ENCODE results near the gene C1QTNF4.
"Not testable (repeated sequence)": the region's sequence is repeated elsewhere in the genome, so short reads cannot be mapped to it uniquely, and the experiment has no call there.

The C1QTNF4 gene

DNA sequence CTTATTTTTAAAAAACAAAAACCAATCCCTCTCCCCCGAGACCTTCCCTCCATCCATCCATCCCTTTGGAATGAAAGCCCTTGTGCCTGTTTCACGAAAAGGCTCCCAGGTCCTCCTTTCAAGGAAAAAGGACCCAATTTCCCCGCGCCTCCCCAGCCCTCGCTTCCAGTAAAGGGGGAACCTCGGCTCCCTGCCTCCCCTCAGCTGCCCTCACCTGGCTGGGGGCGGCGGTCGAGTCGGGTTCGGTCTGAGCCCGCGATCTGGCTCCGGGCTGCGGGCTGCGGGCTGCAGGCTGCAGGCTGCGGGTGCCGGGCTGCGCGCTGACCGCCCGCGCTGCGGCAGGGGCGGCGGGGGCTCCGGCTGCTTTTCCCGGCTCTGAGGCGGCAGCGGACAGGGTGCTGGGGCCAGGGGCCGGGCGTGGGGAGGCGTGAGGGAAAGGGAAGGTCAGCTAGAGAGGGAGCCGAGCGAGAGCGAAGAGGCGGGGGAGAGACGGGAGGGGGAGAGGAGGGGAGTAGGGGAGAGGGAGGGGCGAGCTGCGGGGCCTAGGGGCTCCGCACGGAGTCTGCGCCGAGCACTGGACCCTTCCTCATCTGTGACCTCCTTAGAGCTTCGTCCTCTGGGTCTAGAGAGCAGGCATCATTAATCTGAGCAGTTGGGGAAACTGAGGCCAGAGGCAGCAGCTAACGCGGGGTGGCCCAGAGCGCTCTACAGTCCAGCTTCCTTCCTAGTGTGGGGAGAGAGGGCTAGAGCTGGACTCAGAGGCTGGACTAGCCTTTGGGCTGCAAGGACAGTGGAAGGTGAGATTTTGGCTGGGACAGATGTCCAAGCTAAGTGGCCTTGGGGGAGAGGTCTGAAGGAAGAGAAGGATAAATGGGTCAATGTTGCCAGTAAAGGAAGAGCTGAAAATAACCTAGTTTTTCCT lies at the start of gene C1QTNF4:
Gene C1QTNF4 (minus strand): TSS at position 478 of the 922 bp plus-strand sequence. CDS start 3,601 bp downstream, outside the sequence.
- no peak for DNase-seq

DNA sequence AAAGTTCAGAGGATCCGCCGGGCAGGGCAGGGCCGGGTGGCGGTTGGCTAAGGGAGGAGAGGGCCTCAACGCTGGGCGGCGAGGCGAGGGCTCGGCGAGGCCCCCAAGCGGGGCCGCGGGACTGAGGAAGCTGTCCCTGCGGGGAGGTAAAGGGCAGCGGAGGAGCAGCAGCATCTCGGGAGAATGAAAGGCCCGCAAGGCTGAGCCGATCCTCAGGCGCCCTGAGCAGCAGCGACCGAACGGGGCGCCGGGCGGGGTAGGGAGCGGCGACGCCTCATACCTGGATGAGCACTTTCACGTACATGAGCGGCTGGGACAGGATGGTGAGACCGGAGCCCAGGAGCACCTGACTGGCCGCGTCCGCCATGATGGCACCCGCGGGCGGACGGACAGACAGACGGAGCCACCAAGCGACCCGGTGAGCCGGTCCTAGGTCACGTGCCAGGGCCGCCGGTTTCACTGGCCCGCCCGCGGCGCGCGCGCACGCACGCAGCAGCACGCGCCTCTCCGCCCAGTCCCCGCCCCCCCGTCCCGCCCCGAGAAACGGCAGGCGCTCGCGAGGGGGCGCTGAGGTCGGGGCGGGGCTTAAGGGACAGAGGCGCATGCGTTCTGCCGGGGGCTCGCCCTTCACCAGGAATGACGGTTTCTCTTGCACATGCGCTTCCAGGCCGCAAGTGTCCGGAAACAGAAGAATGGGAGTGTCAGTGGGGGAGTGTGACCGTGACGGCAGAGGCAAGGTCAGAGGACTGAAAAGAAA lies 48.1 kb upstream of the C1QTNF4 start, which contains the start of gene MTCH2:
Gene MTCH2 (minus strand): TSS at position 461 of the 757 bp plus-strand sequence. CDS start 94 bp downstream, at position 367.
- peak; percentile 94 to 95 for DNase-seq

DNA sequence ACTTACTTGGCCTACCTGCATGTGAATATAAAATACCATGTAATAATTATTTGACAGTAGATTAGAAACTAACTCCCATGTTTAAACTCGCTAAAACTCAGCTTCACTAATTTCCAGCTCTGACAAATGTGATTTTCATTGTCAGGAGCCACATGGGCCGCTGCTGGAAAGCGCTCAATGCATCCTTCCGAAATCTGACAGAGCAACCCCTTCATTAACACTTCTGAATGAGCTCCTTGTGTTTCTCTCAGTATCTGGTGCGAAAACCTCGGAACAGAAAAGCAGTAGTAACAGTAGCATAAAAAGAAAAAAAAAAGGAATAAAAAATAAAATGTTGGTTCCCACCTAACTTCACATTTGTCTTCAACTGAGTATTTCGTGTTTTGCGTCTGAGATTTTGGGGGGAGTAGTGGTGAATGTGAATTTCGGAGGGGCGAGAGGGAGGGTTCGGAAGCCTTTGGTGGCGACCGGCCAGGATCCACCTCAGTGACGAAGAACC lies 47.4 kb upstream of the C1QTNF4 start:
- no peak for DNase-seq

DNA sequence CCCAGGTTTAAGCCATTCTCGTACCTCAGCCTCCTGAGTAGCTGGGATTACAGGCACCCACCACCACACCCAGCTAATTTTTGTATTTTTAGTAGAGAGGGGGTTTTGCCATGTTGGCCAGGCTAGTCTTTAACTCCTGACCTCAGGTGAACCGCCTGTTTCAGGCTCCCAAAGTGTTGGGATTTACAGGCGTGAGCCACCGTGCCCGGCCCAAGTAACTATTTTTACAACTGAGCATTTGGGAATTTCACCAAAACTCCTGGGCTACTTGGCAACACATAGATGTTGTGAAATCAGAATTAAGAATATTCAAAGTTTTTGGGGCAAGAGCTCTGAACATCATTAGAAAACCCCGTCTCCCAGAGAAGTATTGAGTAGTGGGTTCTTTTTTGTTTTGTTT lies 46.3 kb upstream of the C1QTNF4 start:
- DNase-seq: not testable (repeated sequence)

DNA sequence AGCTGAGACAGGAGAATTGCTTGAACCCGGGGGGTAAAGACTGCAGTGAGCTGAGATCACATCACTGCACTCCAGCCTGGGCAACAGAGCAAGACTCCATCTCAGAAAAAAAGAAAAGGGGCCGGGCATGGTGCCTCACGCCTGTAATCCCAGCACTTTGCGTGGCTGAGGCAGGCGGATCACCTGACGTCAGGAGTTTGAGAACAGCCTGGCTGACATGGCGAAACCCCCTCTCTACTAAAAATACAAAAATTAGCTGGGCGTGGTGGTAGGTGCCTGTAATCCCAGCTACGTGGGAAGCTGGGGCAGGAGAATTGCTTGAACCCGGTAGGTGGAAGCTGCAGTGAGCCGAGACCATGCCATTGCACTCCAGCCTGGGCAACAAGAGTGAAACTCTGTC lies 42.1 kb upstream of the C1QTNF4 start:
- DNase-seq: not testable (repeated sequence)

DNA sequence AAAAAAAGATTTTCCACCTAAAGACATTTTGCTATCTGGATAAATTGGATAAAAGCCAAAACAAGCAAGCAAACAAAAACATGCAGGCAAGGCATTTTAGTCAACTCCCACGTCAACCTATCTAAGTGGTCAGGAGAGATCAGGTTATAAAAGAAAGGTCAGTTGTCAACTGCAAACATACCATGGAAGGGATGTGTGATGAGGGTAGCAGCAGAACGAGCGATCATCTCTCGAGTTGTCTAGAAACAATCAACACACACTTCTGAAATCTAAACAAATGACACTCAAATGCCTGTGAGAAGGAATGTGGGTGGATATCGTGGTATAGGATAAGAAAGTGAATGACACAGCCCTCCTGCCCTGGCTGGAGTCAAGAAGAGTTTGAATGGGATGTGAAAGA lies 37.3 kb upstream of the C1QTNF4 start:
- no peak for DNase-seq

DNA sequence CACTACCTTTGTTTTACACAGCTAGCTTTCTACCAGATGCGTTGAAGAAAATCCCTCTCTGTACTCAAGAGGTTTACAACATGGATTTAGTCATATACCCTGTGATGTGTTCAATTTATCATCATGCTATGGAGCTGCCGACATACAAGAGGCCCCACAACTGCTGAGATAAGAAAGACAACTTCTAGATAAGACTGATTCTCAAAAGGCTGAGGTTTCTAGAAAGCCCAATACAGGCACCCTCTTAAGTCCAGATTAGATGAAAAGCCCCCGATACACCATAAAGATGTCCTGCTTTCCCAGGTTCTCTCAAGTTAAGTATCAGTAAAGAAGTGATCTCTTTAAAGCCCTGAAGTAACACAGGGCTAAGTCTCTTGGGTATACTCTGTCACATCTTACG lies 33.8 kb upstream of the C1QTNF4 start:
- DNase-seq: no peak

DNA sequence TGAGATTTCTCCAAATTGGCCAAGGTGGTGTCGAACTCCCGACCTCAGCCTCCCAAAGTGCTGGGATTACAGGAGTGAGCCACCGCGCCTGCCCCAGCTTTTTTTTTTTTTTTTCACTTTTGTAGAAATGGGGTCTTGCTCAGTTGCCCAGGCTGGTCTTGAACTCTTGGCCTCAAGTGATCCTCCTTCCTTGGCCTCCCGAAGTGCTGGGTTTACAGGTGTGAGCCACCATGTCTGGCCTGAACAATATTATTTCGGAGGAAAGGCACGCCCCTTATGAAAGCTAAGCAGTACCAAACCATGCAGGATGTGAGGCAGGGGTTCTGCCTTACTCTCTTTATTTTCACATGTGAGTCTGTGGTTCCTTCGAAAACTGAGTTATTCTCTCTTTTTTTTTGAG lies 32.0 kb upstream of the C1QTNF4 start:
- DNase-seq: no peak

DNA sequence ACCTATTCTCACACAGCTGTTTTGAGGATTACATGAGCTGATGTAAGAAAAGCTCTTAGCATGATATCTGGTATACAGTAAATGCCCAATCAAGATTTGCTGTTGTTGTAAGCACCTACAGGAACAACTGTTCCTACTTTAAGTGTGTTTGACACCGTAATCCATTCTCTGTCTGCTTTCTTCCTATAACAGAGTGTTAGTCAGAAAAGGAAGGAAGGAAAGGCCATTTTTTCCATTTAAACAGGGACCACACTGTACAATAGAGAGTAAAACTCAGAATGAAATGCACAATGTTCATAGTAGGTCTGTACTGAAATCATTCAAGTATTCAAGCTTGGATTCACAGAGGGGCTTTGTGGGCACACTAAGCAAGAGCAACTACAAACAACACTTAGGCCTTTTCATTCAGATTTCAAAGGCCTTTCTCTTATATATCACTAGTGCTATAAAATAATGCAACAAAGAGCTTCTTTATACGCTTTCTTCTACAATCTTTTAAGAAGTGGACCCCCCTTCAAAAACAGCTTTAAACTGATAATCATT lies 26.7 kb upstream of the C1QTNF4 start:
- no peak for DNase-seq

DNA sequence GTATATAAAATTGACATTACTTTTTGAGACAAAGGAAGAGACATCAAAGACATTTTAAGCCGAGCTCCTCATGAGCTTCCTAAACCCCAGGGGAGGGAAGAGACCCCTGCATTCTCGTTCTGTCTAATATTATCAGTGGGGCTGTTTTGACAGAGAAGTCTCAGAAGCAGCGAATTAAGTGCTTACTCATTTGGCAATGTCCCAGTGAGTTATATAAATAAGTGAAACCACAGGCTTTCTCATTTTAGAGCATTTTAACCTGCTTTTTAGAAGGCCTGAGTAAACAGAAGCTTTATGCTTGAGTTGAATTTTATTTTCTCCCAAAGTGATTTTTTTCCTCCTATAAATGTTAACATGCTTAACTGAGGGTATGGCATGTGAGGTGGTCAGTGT lies 23.2 kb upstream of the C1QTNF4 start:
- DNase-seq: peak in 1 of 2 experiments; percentile 7

DNA sequence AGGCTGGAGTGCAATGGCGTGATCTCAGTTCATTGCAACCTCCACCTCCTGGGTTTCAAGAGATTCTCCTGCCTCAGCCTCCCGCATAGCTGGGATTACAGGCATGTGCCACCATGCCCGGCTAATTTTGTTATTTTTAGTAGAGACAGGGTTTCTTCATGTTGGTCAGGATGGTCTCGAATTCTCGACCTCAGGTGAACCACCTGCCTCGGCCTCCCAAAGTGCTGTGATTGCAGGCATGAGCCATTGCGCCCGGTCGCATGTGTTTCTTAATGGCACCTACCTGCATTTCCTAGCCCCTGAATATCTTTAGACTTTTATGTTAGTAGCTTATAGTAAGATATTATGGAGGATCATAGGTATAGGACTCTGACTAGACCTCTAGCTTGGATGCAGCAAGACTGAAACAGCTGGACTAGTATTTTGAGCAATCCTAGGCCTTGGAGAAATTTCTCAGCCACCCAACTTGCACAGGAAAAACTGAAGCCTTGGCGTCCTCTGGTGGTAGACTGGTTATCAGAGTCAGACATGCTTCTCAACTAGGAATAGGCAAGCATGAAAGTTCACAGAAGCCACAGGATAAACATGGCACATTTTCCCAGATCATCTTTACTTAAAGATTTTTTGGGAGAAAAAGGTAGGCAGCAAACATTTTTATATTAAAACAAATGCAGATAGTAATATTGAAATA lies 22.7 kb upstream of the C1QTNF4 start:
- DNase-seq: peak; percentile 44 to 63

DNA sequence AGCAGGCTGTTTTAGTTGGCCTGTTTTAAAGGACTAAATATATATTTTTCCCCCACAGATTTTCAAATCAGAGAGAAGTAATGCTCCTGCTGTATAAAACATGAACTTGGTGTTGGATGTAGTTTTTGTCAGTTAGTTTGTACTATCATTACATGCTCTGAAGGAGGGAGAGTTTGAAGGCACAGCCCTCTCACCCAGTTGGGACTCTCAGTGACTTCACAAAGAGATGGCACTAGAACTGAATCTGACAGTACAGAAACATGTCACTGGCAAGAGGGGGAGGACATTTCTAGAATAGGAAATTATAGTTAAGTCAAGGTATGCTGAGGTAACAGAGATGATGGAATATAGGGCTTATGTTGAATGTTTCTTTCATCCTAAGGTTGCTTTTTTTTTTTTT lies 21.0 kb upstream of the C1QTNF4 start:
- no peak for DNase-seq

DNA sequence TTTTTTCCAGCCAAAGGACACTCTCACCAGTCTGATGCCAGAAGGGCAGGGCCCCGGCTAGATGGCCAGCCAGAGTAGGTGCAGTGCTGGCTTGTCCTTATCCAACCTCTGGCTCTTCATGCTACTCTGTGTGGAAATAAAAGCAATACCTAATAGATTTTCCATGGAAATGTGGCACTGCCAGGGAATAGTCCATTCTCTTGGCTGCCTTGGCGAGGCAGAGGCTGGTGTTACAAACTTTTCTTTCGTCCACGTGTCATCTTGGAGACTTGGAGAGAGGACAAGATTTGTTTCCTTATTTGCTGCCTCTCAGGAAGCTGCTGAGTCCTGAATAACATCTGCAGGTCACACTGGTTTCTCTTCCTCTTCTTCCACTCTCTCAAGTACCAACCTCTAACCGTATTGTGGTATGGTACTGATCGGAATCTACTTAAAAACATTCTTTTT lies 17.2 kb upstream of the C1QTNF4 start:
- DNase-seq: no peak

DNA sequence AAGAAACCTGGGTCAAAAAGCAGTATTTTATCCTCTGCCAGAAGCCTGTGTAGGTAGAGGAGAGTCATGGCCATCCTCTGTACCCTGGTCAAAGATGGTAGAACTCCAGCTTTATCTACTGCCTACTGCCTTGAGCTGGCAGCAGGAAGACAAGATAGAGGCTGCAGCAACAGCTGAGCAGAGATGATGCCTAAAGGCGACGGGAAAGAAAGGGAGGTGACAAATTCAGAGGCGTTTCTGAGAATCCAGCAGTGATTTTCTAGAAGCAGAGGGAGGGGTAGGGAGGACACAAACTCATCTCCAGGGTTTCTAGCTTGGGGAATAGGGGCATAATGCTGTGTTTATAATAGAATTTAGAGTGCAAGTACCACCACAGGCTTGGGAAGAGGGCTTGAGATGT lies 15.5 kb upstream of the C1QTNF4 start:
- DNase-seq: no peak

DNA sequence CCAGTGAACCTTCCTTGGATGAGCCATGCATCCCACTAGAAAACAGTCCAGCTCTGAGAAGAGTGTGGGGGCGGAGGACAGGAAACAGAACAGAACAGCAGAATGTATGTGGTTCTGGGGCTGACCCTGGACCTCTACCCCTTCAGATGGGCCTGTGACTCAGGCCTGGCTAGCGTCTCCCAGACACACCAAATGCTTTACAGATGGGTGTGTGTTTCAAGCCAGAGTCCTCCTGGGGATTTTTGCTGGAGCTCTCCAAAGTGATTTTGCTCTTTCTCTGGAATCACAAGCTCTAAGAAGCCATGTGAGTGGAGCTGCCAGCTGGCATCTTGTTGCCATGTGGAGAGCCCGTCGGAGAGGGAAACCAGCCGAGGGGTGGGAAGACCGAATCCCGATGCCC lies 13.2 kb upstream of the C1QTNF4 start:
- DNase-seq: no peak

DNA sequence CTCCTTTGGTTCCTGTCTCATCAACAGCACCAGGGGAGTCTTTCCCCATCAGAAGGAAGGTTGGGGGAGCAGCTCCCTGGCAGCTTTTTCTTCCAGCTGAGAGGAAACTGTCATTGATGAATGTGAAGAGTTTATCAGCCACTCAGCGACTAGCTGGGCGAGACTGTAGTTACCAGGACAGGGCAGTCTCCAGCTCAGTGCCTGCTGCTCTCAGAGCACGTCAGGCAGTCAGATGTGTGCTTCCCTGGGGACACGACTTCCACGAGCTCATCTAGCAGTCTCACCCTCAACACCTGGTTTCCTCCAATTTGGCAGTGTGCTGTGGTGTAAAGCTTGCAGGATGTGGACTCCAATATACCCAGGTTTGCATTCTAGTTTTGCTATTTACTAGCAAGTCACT lies 12.5 kb upstream of the C1QTNF4 start:
- no peak for DNase-seq

DNA sequence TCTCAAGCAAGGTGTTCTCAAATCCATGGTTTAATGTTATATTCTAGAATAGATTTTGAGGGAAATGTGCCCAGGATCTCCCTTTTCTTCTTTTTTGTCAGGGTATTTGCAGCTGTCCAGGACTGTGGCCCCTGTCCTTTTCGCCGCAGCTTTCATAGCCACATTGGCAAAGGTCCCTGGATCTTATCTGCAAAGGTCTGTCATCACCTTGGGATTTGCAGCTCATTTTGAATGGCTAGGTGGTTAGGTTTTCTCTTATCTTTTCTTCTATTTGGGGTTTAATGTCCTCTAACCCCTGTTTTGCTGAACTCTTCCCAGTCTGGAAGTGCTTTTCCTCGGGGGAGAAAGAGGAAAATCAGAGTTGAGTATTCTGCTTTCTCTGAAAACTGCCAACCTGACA lies 11.7 kb upstream of the C1QTNF4 start:
- no peak for DNase-seq

DNA sequence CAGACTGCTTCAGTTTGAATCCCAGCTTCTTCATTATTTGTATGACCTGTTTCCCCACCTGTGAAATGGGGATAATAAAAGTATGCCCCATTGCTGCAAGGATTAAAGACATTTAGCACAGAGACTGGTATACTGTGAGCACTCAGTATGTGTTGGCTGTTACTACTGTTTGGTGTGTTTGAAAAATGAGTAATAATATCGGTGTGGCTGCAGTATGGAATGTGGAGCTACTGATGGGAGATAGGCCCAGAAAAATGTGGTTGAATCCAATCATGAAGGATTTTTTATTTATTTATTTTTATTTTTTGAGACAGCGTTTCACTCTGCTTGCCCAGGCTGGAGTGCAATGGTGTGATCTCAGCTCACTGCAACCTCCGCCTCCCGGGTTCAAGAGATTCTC lies 9.1 kb upstream of the C1QTNF4 start:
- DNase-seq: no peak

DNA sequence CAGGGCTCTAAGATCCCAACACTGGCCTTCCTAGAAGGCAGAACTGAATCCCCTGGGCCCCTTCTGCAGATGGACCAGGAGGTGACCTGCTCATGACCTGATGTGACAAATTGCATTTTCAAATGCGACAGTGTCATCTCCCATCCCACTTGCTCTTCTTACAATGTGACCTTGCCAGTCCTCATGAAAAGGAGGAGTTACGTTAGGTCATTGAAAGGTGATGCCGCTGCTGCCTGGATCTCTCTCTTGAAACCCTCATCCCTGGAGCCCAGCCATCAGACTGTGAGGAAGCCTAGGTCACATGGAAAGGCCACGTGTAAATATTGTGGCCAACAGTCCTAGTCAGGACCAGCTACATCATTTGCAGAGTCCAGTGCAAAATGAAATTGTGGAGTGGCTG lies 5.7 kb upstream of the C1QTNF4 start:
- no peak for DNase-seq

DNA sequence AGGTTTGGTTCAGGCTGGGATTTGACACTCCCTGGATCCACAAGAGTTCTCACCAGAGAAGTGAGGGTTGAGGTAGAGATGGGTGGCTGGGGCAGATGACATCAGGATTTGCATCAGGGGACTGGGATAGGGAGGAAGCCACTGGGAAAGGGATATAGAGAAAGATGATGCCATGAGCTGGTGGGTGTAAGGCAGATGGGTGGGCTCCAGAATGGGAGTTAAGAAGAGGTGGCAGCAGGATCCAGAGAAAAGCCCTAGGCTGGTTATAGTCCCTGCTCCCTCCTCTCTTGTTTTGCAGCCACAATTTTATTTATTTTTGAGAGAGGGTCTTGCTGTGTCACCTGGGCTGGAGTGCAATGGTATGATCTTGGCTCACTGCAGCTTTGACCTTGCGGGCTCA lies 1.8 kb upstream of the C1QTNF4 start:
- DNase-seq: no peak

DNA sequence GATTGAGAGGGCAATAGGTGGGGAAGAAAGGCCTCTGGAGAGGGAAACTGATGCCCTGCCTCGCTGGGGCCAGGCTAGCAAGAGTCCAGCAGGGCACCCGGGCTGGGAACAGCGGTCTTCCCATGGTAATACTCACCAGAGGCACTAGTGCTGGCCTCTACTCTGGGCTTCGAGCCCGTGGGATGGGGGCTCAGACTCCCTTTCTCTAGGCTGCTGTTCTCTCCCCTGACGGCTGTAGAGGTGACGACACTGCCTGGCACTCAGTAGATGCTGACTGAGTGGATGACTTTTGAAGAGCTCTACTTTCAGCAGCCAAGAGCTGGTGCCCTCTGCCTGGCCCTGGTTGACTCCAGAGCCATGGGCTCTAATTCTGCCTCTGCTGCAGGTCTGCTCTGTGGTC lies 818 bp upstream of the C1QTNF4 start:
- DNase-seq: no peak

DNA sequence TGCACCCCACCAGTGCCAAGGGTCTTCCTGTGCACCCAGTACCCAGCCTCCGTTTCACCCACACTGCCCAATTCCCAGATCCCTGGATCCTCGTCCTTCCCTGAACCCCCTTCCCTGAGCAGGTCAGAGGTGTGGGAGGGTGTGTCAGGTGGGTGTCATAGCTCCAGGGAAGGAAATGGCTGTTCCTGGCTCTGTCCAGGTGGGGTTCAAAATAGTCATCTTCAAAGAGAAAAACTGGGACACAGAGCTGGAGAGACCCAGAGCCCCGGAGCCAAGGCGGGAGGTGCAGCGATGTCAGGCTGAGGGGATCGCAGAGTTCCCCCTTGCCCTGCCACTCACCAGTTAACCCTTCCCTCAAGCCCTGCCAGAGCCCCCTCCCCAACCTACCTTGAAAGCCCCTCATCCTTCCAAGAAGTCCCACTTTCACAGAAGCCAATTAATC lies 698 bp downstream of the C1QTNF4 start:
- DNase-seq: no peak

DNA sequence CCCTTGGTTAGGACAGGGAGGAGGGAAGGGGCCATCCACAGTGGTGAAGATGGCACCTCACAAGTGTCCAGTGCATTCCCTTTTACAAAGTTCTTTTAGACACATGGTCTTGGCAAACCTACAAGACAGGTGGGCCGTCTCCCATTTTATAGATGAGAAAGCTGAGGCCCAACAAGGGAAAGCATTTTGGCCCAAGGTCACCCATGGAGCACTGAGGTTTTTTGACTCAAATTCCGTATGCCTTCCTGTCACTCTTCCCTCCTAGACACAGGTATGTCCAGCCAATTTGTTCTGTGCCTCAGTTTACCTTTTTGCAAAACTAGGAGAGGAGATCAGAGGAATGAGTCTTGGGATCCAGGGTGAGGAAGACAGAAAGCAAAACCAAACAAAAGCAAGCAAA lies 1.2 kb downstream of the C1QTNF4 start:
- DNase-seq: no peak

All from AML-193 (cell line).